IMR-90 (cell line): Measurements from ENCODE around the gene ADCY1. TPM values are rescaled to one million over a fixed set of nuclear protein-coding genes. Genes with fewer than 3 reads are reported as not detected.

ENCODE experiments used
- ATAC-seq: fragments of 200-7000 bp; cut with Tn5 transposase; 2 replicates; pipeline ENCODE4 v1.9.1; 2020; ENCODE audit warnings: low read depth, mild to moderate bottlenecking, moderate library complexity
- BruUV-seq: library from RNA; stranded (reverse); fragments of 400-500 nt; replicated peaks from 2 replicates; lab custom pipeline; 2021; lab: Mats Ljungman, UMichigan
- CTCF ChIA-PET: fragments of 300-600 bp; formaldehyde crosslinking; extraction: SDS; loops from one replicate; lab custom pipeline; 2021; ENCODE audit warnings: antibody characterized with exemption; lab: Yijun Ruan, JAX
- POLR2A ChIA-PET: fragments of 300-600 bp; sonication (Branson Sonifier 250); formaldehyde crosslinking; loops from one replicate; lab custom pipeline; 2022; ENCODE audit warnings: antibody characterized with exemption; ENCODE audit not compliant: unreplicated experiment; lab: Charles Lee
- DNase-seq: peaks from one replicate; pipeline ENCODE4 v3.0.0; 2013
- H2AFZ ChIP-seq: replicated peaks from 2 replicates; pipeline ENCODE3; 2013; ENCODE audit warnings: low read length, mild to moderate bottlenecking; ENCODE audit not compliant: poor library complexity
- H2AK5ac ChIP-seq: 2 replicates; pipeline ENCODE4 v1.6.1; 2013; ENCODE audit warnings: low read depth, low read length, inconsistent platforms
- H2AK9ac ChIP-seq: replicated peaks from 2 replicates; pipeline ENCODE3; 2013; ENCODE audit warnings: mild to moderate bottlenecking, low read depth, low read length, moderate library complexity; ENCODE audit not compliant: poor library complexity
- H2BK120ac ChIP-seq: 2 replicates; pipeline ENCODE4 v1.6.1; 2013; ENCODE audit warnings: low read depth, low read length, inconsistent platforms
- H2BK15ac ChIP-seq: 3 replicates; pipeline ENCODE4 v1.6.1; 2013; ENCODE audit warnings: low read depth, low read length, inconsistent platforms
- H2BK20ac ChIP-seq: 2 replicates; pipeline ENCODE4 v1.6.1; 2013; ENCODE audit warnings: low read depth, mild to moderate bottlenecking, inconsistent platforms, low read length, moderate library complexity
- H2BK5ac ChIP-seq: 2 replicates; pipeline ENCODE4 v1.6.1; 2013; ENCODE audit warnings: mild to moderate bottlenecking, low read depth, low read length, inconsistent platforms; ENCODE audit not compliant: poor library complexity, severe bottlenecking
- H3K14ac ChIP-seq: replicated peaks from 2 replicates; pipeline ENCODE4 v1.6.1; 2013; ENCODE audit warnings: low read depth, low read length, inconsistent platforms
- H3K18ac ChIP-seq: 2 replicates; pipeline ENCODE4 v1.6.1; 2013; ENCODE audit warnings: low read depth, low read length, control low read depth
- H3K23ac ChIP-seq: 2 replicates; pipeline ENCODE4 v1.6.1; 2013; ENCODE audit warnings: low read depth, low read length, inconsistent platforms
- H3K27ac ChIP-seq: 2 replicates; pipeline ENCODE4 v1.5.1; 2013; ENCODE audit warnings: mild to moderate bottlenecking, control low read depth, low read length; ENCODE audit not compliant: insufficient read depth
- H3K27me3 ChIP-seq: 2 replicates; pipeline ENCODE4 v1.6.1; 2013; ENCODE audit warnings: low read length; ENCODE audit not compliant: control insufficient read depth, insufficient read depth
- H3K36me3 ChIP-seq: 2 replicates; pipeline ENCODE4 v1.6.1; 2013; ENCODE audit warnings: low read length, mixed read lengths; ENCODE audit not compliant: control insufficient read depth, insufficient read depth
- H3K4ac ChIP-seq: 2 replicates; pipeline ENCODE4 v1.6.1; 2013; ENCODE audit warnings: low read depth, low read length, inconsistent platforms
- H3K4me1 ChIP-seq: 2 replicates; pipeline ENCODE4 v1.6.1; 2013; ENCODE audit warnings: low read length, mixed read lengths; ENCODE audit not compliant: control insufficient read depth, insufficient read depth
- H3K4me2 ChIP-seq: 2 replicates; pipeline ENCODE4 v1.6.1; 2013; ENCODE audit warnings: low read depth, mild to moderate bottlenecking, control low read depth, low read length, moderate library complexity
- H3K4me3 ChIP-seq: 2 replicates; pipeline ENCODE4 v1.5.1; 2013; ENCODE audit warnings: low read depth, mild to moderate bottlenecking, control low read depth, low read length, moderate library complexity; ENCODE audit not compliant: insufficient read depth
- H3K56ac ChIP-seq: 2 replicates; pipeline ENCODE4 v1.6.1; 2013; ENCODE audit warnings: low read length, inconsistent platforms; ENCODE audit not compliant: insufficient read depth; ENCODE audit errors: extremely low read depth
- H3K79me1 ChIP-seq, 2 experiments: 2 replicates each; pipeline ENCODE4 v1.6.1; 2013; ENCODE audit warnings: low read length in 2 of 2, inconsistent platforms in 1 of 2, low read depth in 1 of 2
- H3K9ac ChIP-seq: 2 replicates; pipeline ENCODE4 v1.6.1; 2013; ENCODE audit warnings: low read depth, low read length, control low read depth
- H3K9me1 ChIP-seq: 2 replicates; pipeline ENCODE4 v1.6.1; 2013; ENCODE audit warnings: low read length, inconsistent platforms; ENCODE audit not compliant: insufficient read depth
- H3K9me3 ChIP-seq: 2 replicates; pipeline ENCODE4 v1.6.1; 2013; ENCODE audit warnings: low read length; ENCODE audit not compliant: control insufficient read depth, insufficient read depth
- H4K20me1 ChIP-seq: 2 replicates; pipeline ENCODE4 v1.6.1; 2013; ENCODE audit warnings: low read length, inconsistent platforms; ENCODE audit not compliant: insufficient read depth
- H4K5ac ChIP-seq: 2 replicates; pipeline ENCODE4 v1.6.1; 2013; ENCODE audit warnings: mild to moderate bottlenecking, low read depth, low read length, control low read depth
- H4K8ac ChIP-seq, 2 experiments: 2 replicates each; pipeline ENCODE4 v1.6.1; 2013; ENCODE audit warnings: low read depth in 2 of 2, low read length in 2 of 2, control low read depth in 1 of 2, inconsistent platforms in 1 of 2
- H4K91ac ChIP-seq: 2 replicates; pipeline ENCODE4 v1.6.1; 2013; ENCODE audit warnings: low read depth, low read length, inconsistent platforms; ENCODE audit not compliant: insufficient read depth
- BHLHE40 ChIP-seq: fragments of 150-350 bp; IDR thresholded peaks from 2 replicates; pipeline ENCODE4 v1.6.1; 2016; ENCODE audit warnings: mild to moderate bottlenecking, low read depth, low read length
- ELK1 ChIP-seq: fragments of 150-350 bp; IDR thresholded peaks from 2 replicates; pipeline ENCODE4 v1.6.1; 2016; ENCODE audit warnings: low read depth, mild to moderate bottlenecking, low read length, moderate library complexity, borderline replicate concordance
- FOS ChIP-seq: fragments of 150-350 bp; IDR thresholded peaks from 2 replicates; pipeline ENCODE4 v1.6.1; 2016; ENCODE audit warnings: low read depth, low read length
- MXI1 ChIP-seq: IDR thresholded peaks from 2 replicates; pipeline ENCODE4 v1.6.1; 2012; ENCODE audit warnings: low read depth, mild to moderate bottlenecking, low read length, moderate library complexity, borderline replicate concordance
- NFE2L2 ChIP-seq: fragments of 150-350 bp; IDR thresholded peaks from 2 replicates; pipeline ENCODE4 v1.6.1; 2016; ENCODE audit warnings: low read depth, mild to moderate bottlenecking, low read length
- RFX5 ChIP-seq: IDR thresholded peaks from 2 replicates; pipeline ENCODE4 v1.8.0; 2012; ENCODE audit warnings: low read depth, mild to moderate bottlenecking, low read length, moderate library complexity
- USF2 ChIP-seq: fragments of 150-350 bp; IDR thresholded peaks from 2 replicates; pipeline ENCODE4 v1.6.1; 2017; ENCODE audit warnings: mild to moderate bottlenecking, antibody characterized with exemption, low read length, low read depth
- WGBS, 2 experiments: methylation state at CpG; one replicate each; pipeline versions ENCODE4 v1.1.5 to v1.1.7; 2013; ENCODE audit warnings: missing lambda C conversion rate in 2 of 2; ENCODE audit not compliant: insufficient read length in 1 of 2; ENCODE audit errors: extremely low coverage in 2 of 2; 5-methylcytosine and 5-hydroxymethylcytosine counted together
- dilution Hi-C: fragments of 300-500 bp; cut with HindIII; formaldehyde crosslinking; loops from one replicate; pipeline ENCODE4 v1.14.3; 2018; ENCODE audit warnings: low sequenced_read_pairs; ENCODE audit not compliant: unreplicated experiment
- in situ Hi-C: fragments of 300-500 bp; cut with MboI; formaldehyde crosslinking; loops from 3 replicates; pipeline ENCODE4 v1.14.3; 2019; ENCODE audit warnings: low sequenced_read_pairs, inconsistent platforms, mixed read lengths
- intact Hi-C: fragments of 100-400 bp; cut with micrococcal nuclease; formaldehyde crosslinking; loops from 2 replicates; pipeline ENCODE4 v1.10.0; 2022
- polyA plus RNA-seq, 3 experiments: library from polyadenylated mRNA; depleted of rRNA; stranded (reverse); fragments of >200 nt; gene quantifications; 2 replicates each; pipeline ENCODE4 v1.2.3, GENCODE V29; 2012; ENCODE audit warnings: low replicate concordance in 1 of 3
- total RNA-seq: library from RNA; depleted of rRNA; stranded (reverse); fragments of >200 nt; gene quantifications from 2 replicates; pipeline ENCODE4 v1.2.3, GENCODE V29; 2012

Gene ADCY1
- total and polyA plus RNA-seq, 2 of the 4 experiments (the other 2 are of a cell fraction), result 0.18 to 0.24 TPM

DNA sequence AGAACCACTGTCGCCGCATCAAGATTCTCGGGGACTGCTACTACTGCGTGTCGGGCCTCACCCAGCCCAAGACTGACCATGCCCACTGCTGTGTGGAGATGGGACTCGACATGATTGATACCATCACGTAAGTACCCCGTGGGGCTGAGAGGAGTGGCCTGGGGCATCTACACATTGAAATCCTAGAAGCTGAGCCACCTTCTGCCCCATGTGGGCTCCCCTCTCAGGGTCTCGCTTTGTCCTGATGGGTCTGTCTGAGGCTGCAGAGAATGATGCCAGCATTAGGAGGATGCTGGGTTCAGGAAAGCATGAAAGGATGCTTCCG, 74.5 kb downstream of the ADCY1 start:
- ATAC-seq, result no peak
- no peak overlapping the region for H2AFZ ChIP-seq
- no peak overlapping the region for H3K14ac ChIP-seq
- TF ChIP-seq FOS (no peak), BHLHE40 (no peak), ELK1 (no peak), RFX5 (no peak), NFE2L2 (no peak), USF2 (no peak), MXI1 (no peak)
- H3K27me3 ChIP-seq, result peaks cover 12% of the 10 kb centered on the region
- no peak overlapping the region for H4K91ac ChIP-seq
- no TSS peak for BruUV-seq
- H3K27ac ChIP-seq, result no peak overlapping the region
- in situ Hi-C loops (no loop called here), intact Hi-C loops (no loop called here), dilution Hi-C loops (no loop called here)
- no peak overlapping the region for H3K4me2 ChIP-seq
- H3K9ac ChIP-seq, result no peak overlapping the region
- H4K5ac ChIP-seq, result no peak overlapping the region
- no peak overlapping the region for H3K18ac ChIP-seq
- no peaks in the 10 kb centered on the region for H3K36me3 ChIP-seq
- H3K79me1 ChIP-seq, result no peaks in the 10 kb centered on the region
- CTCF ChIA-PET, result no interaction called here
- no peak for DNase-seq
- no peak overlapping the region for H4K8ac ChIP-seq
- POLR2A ChIA-PET, result no interaction called here
- H3K4me1 ChIP-seq, result no peaks in the 10 kb centered on the region
- no peak overlapping the region for H2BK15ac ChIP-seq
- no peak overlapping the region for H3K56ac ChIP-seq
- no peak overlapping the region for H3K23ac ChIP-seq
- no peak overlapping the region for H2AK5ac ChIP-seq
- no peaks in the 10 kb centered on the region; the same call in 1 of the 2 replicates for H3K9me1 ChIP-seq
- H2BK120ac ChIP-seq, result no peak overlapping the region
- WGBS, 2 experiments, result no CpG with 5 or more reads among the region's 10 CpGs
- H3K4me3 ChIP-seq, result no peak overlapping the region
- no peaks in the 10 kb centered on the region for H4K20me1 ChIP-seq
- no peaks in the 10 kb centered on the region for H3K9me3 ChIP-seq
- H3K4ac ChIP-seq, result no peak overlapping the region
- no peak overlapping the region for H2AK9ac ChIP-seq
- no peak overlapping the region for H2BK5ac ChIP-seq
- H2BK20ac ChIP-seq, result no peak overlapping the region
